IMR-90 (cell line): ENCODE results near the gene CNKSR2. TPM values are rescaled to one million over a fixed set of nuclear protein-coding genes. Genes with fewer than 3 reads are reported as not detected.

Experiments
- ATAC-seq: fragments of 200-7000 bp; cut with Tn5 transposase; 2 replicates; pipeline ENCODE4 v1.9.1; 2020; ENCODE audit warnings: low read depth, mild to moderate bottlenecking, moderate library complexity
- BruUV-seq: library from RNA; stranded (reverse); fragments of 400-500 nt; replicated peaks from 2 replicates; lab custom pipeline; 2021; lab: Mats Ljungman, UMichigan
- CTCF ChIA-PET: fragments of 300-600 bp; formaldehyde crosslinking; extraction: SDS; loops from one replicate; lab custom pipeline; 2021; ENCODE audit warnings: antibody characterized with exemption; lab: Yijun Ruan, JAX
- POLR2A ChIA-PET: fragments of 300-600 bp; sonication (Branson Sonifier 250); formaldehyde crosslinking; loops from one replicate; lab custom pipeline; 2022; ENCODE audit warnings: antibody characterized with exemption; ENCODE audit not compliant: unreplicated experiment; lab: Charles Lee
- DNase-seq: peaks from one replicate; pipeline ENCODE4 v3.0.0; 2013
- H2AFZ ChIP-seq: replicated peaks from 2 replicates; pipeline ENCODE3; 2013; ENCODE audit warnings: low read length, mild to moderate bottlenecking; ENCODE audit not compliant: poor library complexity
- H2AK5ac ChIP-seq: 2 replicates; pipeline ENCODE4 v1.6.1; 2013; ENCODE audit warnings: low read depth, low read length, inconsistent platforms
- H2AK9ac ChIP-seq: replicated peaks from 2 replicates; pipeline ENCODE3; 2013; ENCODE audit warnings: mild to moderate bottlenecking, low read depth, low read length, moderate library complexity; ENCODE audit not compliant: poor library complexity
- H2BK120ac ChIP-seq: 2 replicates; pipeline ENCODE4 v1.6.1; 2013; ENCODE audit warnings: low read depth, low read length, inconsistent platforms
- H2BK15ac ChIP-seq: 3 replicates; pipeline ENCODE4 v1.6.1; 2013; ENCODE audit warnings: low read depth, low read length, inconsistent platforms
- H2BK20ac ChIP-seq: 2 replicates; pipeline ENCODE4 v1.6.1; 2013; ENCODE audit warnings: low read depth, mild to moderate bottlenecking, inconsistent platforms, low read length, moderate library complexity
- H2BK5ac ChIP-seq: 2 replicates; pipeline ENCODE4 v1.6.1; 2013; ENCODE audit warnings: mild to moderate bottlenecking, low read depth, low read length, inconsistent platforms; ENCODE audit not compliant: poor library complexity, severe bottlenecking
- H3K14ac ChIP-seq: replicated peaks from 2 replicates; pipeline ENCODE4 v1.6.1; 2013; ENCODE audit warnings: low read depth, low read length, inconsistent platforms
- H3K18ac ChIP-seq: 2 replicates; pipeline ENCODE4 v1.6.1; 2013; ENCODE audit warnings: low read depth, low read length, control low read depth
- H3K23ac ChIP-seq: 2 replicates; pipeline ENCODE4 v1.6.1; 2013; ENCODE audit warnings: low read depth, low read length, inconsistent platforms
- H3K27ac ChIP-seq: 2 replicates; pipeline ENCODE4 v1.5.1; 2013; ENCODE audit warnings: mild to moderate bottlenecking, control low read depth, low read length; ENCODE audit not compliant: insufficient read depth
- H3K27me3 ChIP-seq: 2 replicates; pipeline ENCODE4 v1.6.1; 2013; ENCODE audit warnings: low read length; ENCODE audit not compliant: control insufficient read depth, insufficient read depth
- H3K36me3 ChIP-seq: 2 replicates; pipeline ENCODE4 v1.6.1; 2013; ENCODE audit warnings: low read length, mixed read lengths; ENCODE audit not compliant: control insufficient read depth, insufficient read depth
- H3K4ac ChIP-seq: 2 replicates; pipeline ENCODE4 v1.6.1; 2013; ENCODE audit warnings: low read depth, low read length, inconsistent platforms
- H3K4me1 ChIP-seq: 2 replicates; pipeline ENCODE4 v1.6.1; 2013; ENCODE audit warnings: low read length, mixed read lengths; ENCODE audit not compliant: control insufficient read depth, insufficient read depth
- H3K4me2 ChIP-seq: 2 replicates; pipeline ENCODE4 v1.6.1; 2013; ENCODE audit warnings: low read depth, mild to moderate bottlenecking, control low read depth, low read length, moderate library complexity
- H3K4me3 ChIP-seq: 2 replicates; pipeline ENCODE4 v1.5.1; 2013; ENCODE audit warnings: low read depth, mild to moderate bottlenecking, control low read depth, low read length, moderate library complexity; ENCODE audit not compliant: insufficient read depth
- H3K56ac ChIP-seq: 2 replicates; pipeline ENCODE4 v1.6.1; 2013; ENCODE audit warnings: low read length, inconsistent platforms; ENCODE audit not compliant: insufficient read depth; ENCODE audit errors: extremely low read depth
- H3K79me1 ChIP-seq, 2 experiments: 2 replicates each; pipeline ENCODE4 v1.6.1; 2013; ENCODE audit warnings: low read length in 2 of 2, inconsistent platforms in 1 of 2, low read depth in 1 of 2
- H3K9ac ChIP-seq: 2 replicates; pipeline ENCODE4 v1.6.1; 2013; ENCODE audit warnings: low read depth, low read length, control low read depth
- H3K9me1 ChIP-seq: 2 replicates; pipeline ENCODE4 v1.6.1; 2013; ENCODE audit warnings: low read length, inconsistent platforms; ENCODE audit not compliant: insufficient read depth
- H3K9me3 ChIP-seq: 2 replicates; pipeline ENCODE4 v1.6.1; 2013; ENCODE audit warnings: low read length; ENCODE audit not compliant: control insufficient read depth, insufficient read depth
- H4K20me1 ChIP-seq: 2 replicates; pipeline ENCODE4 v1.6.1; 2013; ENCODE audit warnings: low read length, inconsistent platforms; ENCODE audit not compliant: insufficient read depth
- H4K5ac ChIP-seq: 2 replicates; pipeline ENCODE4 v1.6.1; 2013; ENCODE audit warnings: mild to moderate bottlenecking, low read depth, low read length, control low read depth
- H4K8ac ChIP-seq, 2 experiments: 2 replicates each; pipeline ENCODE4 v1.6.1; 2013; ENCODE audit warnings: low read depth in 2 of 2, low read length in 2 of 2, control low read depth in 1 of 2, inconsistent platforms in 1 of 2
- H4K91ac ChIP-seq: 2 replicates; pipeline ENCODE4 v1.6.1; 2013; ENCODE audit warnings: low read depth, low read length, inconsistent platforms; ENCODE audit not compliant: insufficient read depth
- ELK1 ChIP-seq: fragments of 150-350 bp; IDR thresholded peaks from 2 replicates; pipeline ENCODE4 v1.6.1; 2016; ENCODE audit warnings: low read depth, mild to moderate bottlenecking, low read length, moderate library complexity, borderline replicate concordance
- MAZ ChIP-seq: IDR thresholded peaks from 2 replicates; pipeline ENCODE4 v1.6.1; 2012; ENCODE audit warnings: low read depth, mild to moderate bottlenecking, low read length, improper control_type of control experiment, moderate library complexity, borderline replicate concordance
- POLR2A ChIP-seq: IDR thresholded peaks from 2 replicates; pipeline ENCODE4 v1.6.1; 2012; ENCODE audit warnings: mild to moderate bottlenecking, low read depth, low read length
- SMC3 ChIP-seq: fragments of 150-350 bp; IDR thresholded peaks from 2 replicates; pipeline ENCODE4 v1.6.1; 2016; ENCODE audit warnings: low read depth, mild to moderate bottlenecking, antibody characterized with exemption, low read length, moderate library complexity
- WGBS, 2 experiments: methylation state at CpG; one replicate each; pipeline versions ENCODE4 v1.1.5 to v1.1.7; 2013; ENCODE audit warnings: missing lambda C conversion rate in 2 of 2; ENCODE audit not compliant: insufficient read length in 1 of 2; ENCODE audit errors: extremely low coverage in 2 of 2; 5-methylcytosine and 5-hydroxymethylcytosine counted together
- dilution Hi-C: fragments of 300-500 bp; cut with HindIII; formaldehyde crosslinking; loops from one replicate; pipeline ENCODE4 v1.14.3; 2018; ENCODE audit warnings: low sequenced_read_pairs; ENCODE audit not compliant: unreplicated experiment
- in situ Hi-C: fragments of 300-500 bp; cut with MboI; formaldehyde crosslinking; loops from 3 replicates; pipeline ENCODE4 v1.14.3; 2019; ENCODE audit warnings: low sequenced_read_pairs, inconsistent platforms, mixed read lengths
- intact Hi-C: fragments of 100-400 bp; cut with micrococcal nuclease; formaldehyde crosslinking; loops from 2 replicates; pipeline ENCODE4 v1.10.0; 2022
- polyA plus RNA-seq, 3 experiments: library from polyadenylated mRNA; depleted of rRNA; stranded (reverse); fragments of >200 nt; gene quantifications; 2 replicates each; pipeline ENCODE4 v1.2.3, GENCODE V29; 2012; ENCODE audit warnings: low replicate concordance in 1 of 3
- total RNA-seq: library from RNA; depleted of rRNA; stranded (reverse); fragments of >200 nt; gene quantifications from 2 replicates; pipeline ENCODE4 v1.2.3, GENCODE V29; 2012
- TF ChIP-seq, protein P1 (sequence below): conservative IDR thresholded peaks from 2 replicates; pipeline ENCODE4 v1.5.1; 2012; ENCODE audit warnings: mild to moderate bottlenecking, low read depth, low read length, improper control_type of control experiment

The CNKSR2 gene
- total and polyA plus RNA-seq, 2 of the 4 experiments (the other 2 are of a cell fraction), result 0.14 to 0.90 TPM

GRCh38 chrX:21639775-21640174, 265.6 kb downstream of the CNKSR2 start:
- POLR2A ChIA-PET, result no interaction called here
- H2BK20ac ChIP-seq, result no peak overlapping the region
- no peak overlapping the region for H4K5ac ChIP-seq
- H2AK9ac ChIP-seq, result no peak overlapping the region
- H3K79me1 ChIP-seq, result no peaks in the 10 kb centered on the region
- ATAC-seq (no peak), DNase-seq (no peak)
- WGBS, 2 experiments, result no CpG with 5 or more reads among the region's 3 CpGs
- no peak overlapping the region for H3K4ac ChIP-seq
- no peak overlapping the region for H3K56ac ChIP-seq
- no peaks in the 10 kb centered on the region for H3K36me3 ChIP-seq
- no peak overlapping the region for H2BK120ac ChIP-seq
- TF ChIP-seq MAZ (no peak), SMC3 (no peak), POLR2A (no peak), ELK1 (no peak)
- TF ChIP-seq, protein P1, sequence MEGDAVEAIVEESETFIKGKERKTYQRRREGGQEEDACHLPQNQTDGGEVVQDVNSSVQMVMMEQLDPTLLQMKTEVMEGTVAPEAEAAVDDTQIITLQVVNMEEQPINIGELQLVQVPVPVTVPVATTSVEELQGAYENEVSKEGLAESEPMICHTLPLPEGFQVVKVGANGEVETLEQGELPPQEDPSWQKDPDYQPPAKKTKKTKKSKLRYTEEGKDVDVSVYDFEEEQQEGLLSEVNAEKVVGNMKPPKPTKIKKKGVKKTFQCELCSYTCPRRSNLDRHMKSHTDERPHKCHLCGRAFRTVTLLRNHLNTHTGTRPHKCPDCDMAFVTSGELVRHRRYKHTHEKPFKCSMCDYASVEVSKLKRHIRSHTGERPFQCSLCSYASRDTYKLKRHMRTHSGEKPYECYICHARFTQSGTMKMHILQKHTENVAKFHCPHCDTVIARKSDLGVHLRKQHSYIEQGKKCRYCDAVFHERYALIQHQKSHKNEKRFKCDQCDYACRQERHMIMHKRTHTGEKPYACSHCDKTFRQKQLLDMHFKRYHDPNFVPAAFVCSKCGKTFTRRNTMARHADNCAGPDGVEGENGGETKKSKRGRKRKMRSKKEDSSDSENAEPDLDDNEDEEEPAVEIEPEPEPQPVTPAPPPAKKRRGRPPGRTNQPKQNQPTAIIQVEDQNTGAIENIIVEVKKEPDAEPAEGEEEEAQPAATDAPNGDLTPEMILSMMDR, result no peak
- no peak overlapping the region for H2BK15ac ChIP-seq
- BruUV-seq, result no TSS peak
- no peak overlapping the region for H3K27ac ChIP-seq
- H4K91ac ChIP-seq, result no peak overlapping the region
- H4K8ac ChIP-seq, result no peak overlapping the region
- H3K14ac ChIP-seq, result no peak overlapping the region
- H2BK5ac ChIP-seq, result no peak overlapping the region
- dilution Hi-C loops, result no loop called here
- H4K20me1 ChIP-seq, result no peaks in the 10 kb centered on the region
- H2AK5ac ChIP-seq, result no peak overlapping the region
- no peaks in the 10 kb centered on the region for H3K9me3 ChIP-seq
- CTCF ChIA-PET, result no interaction called here
- no peak overlapping the region for H2AFZ ChIP-seq
- H3K4me2 ChIP-seq, result no peak overlapping the region
- H3K23ac ChIP-seq, result no peak overlapping the region
- intact Hi-C loops, result no loop called here
- no peak overlapping the region for H3K9ac ChIP-seq
- H3K18ac ChIP-seq, result no peak overlapping the region
- no peaks in the 10 kb centered on the region for H3K9me1 ChIP-seq
- H3K4me1 ChIP-seq, result no peaks in the 10 kb centered on the region
- in situ Hi-C loops, result no loop called here
- no peaks in the 10 kb centered on the region for H3K27me3 ChIP-seq
- H3K4me3 ChIP-seq, result no peak overlapping the region
